H54 (cell line): ENCODE results near the gene GLO1.
A peak's percentile ranks its signal among the peaks of the same experiment; 100 is the strongest.

Source experiments
- DNase-seq: peaks from one replicate; pipeline ENCODE4 v3.0.0; 2011; ENCODE audit warnings: low spot score, mixed read lengths; ENCODE audit not compliant: insufficient read length
- FAIRE-seq: peaks from 3 replicates; lab custom pipeline; 2011; peaks lifted over from hg19 to GRCh38; lab: Jason Lieb, UNC
- POLR2A ChIP-seq: IDR thresholded peaks from 2 replicates; pipeline ENCODE4 v1.6.1; 2011; ENCODE audit warnings: low read depth, mild to moderate bottlenecking, low read length

GLO1 gene

DNA sequence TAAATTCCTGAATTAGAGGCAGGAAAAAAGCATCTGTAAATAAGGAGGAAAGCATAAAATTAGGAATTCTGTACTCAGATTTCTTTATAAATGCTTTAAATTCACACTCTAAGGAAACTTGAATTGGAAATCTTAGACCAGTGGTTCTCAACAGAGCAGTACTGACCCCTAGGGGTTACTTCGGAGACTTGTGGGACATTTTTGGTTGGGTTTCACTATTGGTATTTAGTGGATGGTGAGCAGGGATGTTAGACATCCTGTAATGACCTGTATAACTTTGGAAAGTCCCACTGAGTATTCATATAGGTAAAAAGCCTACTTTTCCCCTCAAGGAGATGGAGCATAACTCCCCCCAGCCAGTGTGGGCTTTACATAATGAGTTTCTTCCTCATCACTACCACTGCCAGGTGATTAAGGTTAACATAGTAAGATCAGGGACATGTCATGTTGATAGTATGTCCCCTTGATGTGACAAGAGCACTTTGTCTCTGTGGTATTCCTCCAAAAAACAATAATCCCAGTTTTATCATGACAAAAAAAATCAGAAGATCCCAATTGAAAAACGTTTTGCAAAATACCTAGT is 31.0 kb downstream of the GLO1 start:
- FAIRE-seq (peak; percentile 84), DNase-seq (peak; percentile 15)
- no peak for TF ChIP-seq POLR2A

DNA sequence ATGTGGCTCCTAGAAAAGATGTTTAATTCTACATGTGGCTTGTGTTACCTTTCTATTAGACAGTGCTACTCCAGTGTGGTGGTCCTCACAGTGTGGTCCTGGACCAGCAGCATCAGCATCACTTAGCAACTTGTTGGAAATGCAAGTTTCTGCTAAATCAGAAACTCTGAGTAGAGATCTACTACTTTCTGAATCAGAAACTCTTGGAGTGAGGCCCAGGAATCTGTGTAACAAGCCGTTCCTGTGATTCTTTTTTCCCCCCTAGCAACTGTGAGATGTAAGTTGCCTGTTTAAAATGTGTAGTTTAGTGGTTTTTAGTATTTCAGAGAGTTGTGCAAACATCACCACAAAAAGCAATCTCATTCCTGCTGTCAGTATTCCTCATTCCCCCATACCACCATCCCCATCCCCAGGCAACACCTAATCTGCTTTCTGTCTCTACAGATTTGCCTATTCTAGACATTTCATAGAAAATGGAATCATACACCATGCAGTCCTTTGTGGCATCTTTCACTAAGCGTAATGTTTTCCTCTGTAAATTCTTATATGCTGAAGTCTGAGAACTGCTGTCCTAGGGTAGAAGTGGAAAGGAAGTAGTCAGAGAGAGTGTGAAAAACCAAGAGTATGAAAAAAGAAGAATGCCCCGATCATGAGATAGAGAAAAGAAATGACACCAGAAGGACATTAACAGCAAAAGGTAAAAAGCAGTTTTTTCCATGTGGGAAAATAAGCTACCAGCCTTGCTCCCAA is 44.4 kb downstream of the GLO1 start:
- DNase-seq: no peak
- TF ChIP-seq POLR2A: no peak
- FAIRE-seq: no peak

- no peak for FAIRE-seq
- TF ChIP-seq POLR2A: no peak
- DNase-seq: no peak
Measured at GRCh38 chr6:38656896-38657295, 46.0 kb downstream of the GLO1 start.

GRCh38 chr6:38654263-38654662 is 48.7 kb downstream of the GLO1 start:
- FAIRE-seq (no peak), DNase-seq (no peak)
- TF ChIP-seq POLR2A: no peak

- no peak for TF ChIP-seq POLR2A
- FAIRE-seq: no peak
- DNase-seq: no peak
Measured at GRCh38 chr6:38651121-38651784, 51.7 kb downstream of the GLO1 start.

DNA sequence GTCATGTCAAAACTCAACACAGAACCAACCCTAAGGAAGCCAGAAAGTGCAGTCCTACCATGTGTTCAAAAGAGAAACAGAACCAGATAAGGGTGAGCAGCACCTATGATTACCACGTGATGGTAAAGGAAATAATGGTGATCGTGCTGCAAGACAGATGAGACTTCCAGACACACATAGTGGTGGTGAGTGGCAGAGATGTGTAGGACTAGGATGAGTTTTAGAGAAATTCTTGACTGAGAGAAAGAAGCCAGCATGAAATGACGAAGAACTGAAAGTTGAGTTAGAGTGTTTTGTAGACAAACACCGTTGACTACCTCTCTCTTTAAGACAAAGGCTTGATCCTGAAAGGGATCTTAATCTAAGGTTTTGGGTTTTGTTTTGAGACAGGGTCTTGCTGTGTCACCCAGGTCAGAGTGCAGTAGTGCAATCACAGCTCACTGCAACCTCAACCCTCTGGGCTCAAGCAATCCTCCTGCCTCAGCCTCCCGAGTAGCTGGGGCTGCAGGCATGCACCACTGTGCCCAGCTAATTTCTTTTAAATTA is 52.7 kb downstream of the GLO1 start:
- DNase-seq (no peak), FAIRE-seq (peak; percentile 36)
- TF ChIP-seq POLR2A: no peak

- FAIRE-seq: no peak
- TF ChIP-seq POLR2A: no peak
- DNase-seq: no peak
Measured at GRCh38 chr6:38649744-38650143, 53.2 kb downstream of the GLO1 start.

GRCh38 chr6:38648629-38649028 is 54.3 kb downstream of the GLO1 start:
- DNase-seq (no peak), FAIRE-seq (no peak)
- no peak for TF ChIP-seq POLR2A

DNA sequence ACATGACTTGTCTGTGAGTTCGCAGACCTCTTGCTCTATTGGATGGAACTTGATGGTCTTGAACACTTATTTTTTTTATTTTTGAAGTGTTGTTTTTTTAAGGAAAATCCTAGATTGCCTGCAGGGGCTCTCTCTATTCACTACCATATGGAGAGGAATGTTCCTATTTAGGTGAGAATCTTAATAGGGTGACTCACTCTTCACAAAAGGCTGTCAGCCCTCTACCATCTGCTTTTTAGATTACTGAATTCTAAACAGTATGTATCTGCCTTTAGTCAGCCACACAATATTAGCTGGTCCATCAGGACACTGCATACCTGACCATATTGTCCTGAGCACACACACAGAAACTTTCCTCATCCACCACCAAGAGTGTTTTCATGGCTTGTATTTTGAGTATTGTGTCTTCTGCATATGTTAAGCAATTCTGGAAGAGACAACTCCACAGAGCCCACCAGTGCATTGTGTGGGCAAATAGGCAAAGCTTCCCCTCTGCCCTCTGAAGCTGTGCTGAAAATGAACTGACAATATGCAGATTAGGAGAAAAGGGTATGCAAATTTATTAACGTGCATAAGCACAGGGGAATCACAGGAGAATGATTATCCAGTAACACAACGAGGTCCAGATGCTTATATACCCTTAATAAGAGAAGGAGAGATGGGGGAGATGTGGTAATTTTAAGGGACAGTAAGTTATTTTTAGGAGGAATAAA is 56.6 kb downstream of the GLO1 start:
- TF ChIP-seq POLR2A: no peak
- FAIRE-seq (no peak), DNase-seq (no peak)

DNA sequence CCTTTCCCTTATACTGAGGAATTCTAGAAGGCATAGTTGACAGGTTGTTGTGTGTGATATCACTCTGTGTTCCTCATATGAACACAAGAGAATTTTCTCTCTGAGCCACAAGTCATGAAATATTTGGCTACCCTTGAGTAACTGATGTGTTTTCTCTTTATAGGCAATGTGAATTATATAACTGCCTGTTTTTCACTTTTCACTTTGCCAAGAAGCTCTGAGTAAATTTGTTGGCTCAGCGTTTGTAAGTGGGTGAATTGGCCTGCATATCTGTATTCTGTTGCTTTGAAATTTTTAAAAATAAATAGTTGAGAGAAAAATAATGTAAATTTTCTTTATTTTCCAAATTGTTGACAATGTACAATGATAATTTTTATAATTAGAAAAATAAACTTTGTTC is 58.0 kb downstream of the GLO1 start:
- DNase-seq: no peak
- no peak for FAIRE-seq
- no peak for TF ChIP-seq POLR2A

GRCh38 chr6:38640216-38640909 is 62.6 kb downstream of the GLO1 start:
- DNase-seq: no peak

DNA sequence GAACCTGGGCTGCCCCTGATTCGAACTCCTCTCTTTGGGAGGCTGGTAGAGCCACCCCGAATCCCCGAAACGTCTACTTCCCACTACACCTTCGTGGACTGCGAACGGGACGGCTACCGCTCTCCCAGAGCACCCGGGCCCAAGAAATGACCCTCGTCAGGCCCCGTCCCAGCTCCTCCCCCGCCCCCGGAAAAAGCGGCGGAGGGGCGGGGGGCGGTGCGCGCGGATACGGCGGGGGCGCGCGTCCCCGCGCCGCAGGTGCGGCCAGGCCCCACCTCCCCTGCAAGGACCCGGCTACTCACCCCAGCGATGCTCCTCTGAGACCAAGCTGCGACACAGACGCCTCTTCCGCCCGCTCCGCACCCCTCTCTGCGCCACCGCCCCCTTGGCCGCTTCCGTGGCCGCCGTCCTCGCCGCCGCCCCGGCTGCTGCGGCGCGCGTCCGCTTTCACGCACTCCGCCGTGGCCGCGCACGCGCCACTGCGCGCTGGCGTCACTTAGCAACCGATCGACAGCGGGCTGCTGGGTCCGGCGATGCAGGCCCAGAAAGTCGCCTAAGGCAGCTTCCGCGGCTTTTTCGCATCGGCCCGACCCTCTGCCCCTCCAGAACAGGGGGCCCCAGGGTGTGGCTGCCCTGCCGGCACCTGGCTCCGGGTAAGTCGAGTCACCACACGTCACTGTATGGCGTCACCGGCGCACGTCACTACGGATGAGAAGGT is 63.3 kb downstream of the GLO1 start, which contains the start of gene BTBD9:
BTBD9 (minus strand) TSS at position 432 of the 718 bp plus-strand sequence.
- DNase-seq (peak; percentile 76), FAIRE-seq (no peak)
- TF ChIP-seq POLR2A: peak; percentile 36; the same call in 1 of the 2 replicates

More at GRCh38 chr6:38640216-38640909, 62.6 kb downstream of the GLO1 start:
- peak; percentile 32; the same call in 1 of the 2 replicates for TF ChIP-seq POLR2A
- FAIRE-seq: no peak
